Gastrocnemius medialis (tissue), 4 donors: Measurements from ENCODE around the gene CELSR2. TPM values are rescaled to one million over a fixed set of nuclear protein-coding genes. Genes with fewer than 3 reads are reported as not detected.

ENCODE experiments used
- ATAC-seq, 2 donors: fragments of 150-250 bp; one replicate each; pipeline ENCODE4 v1.9.1; 2016
- DNase-seq, 2 donors: peaks; one replicate each; pipeline ENCODE4 v3.0.0-alpha.2; 2019
- H3K27ac ChIP-seq, 4 donors: fragments of 200-600 bp; sonication (generic); 1 replicate in 1 of 4; 2 replicates in 3 of 4; pipeline ENCODE4 v1.5.1; 2016 to 2018; ENCODE audit warnings: mild to moderate bottlenecking in 2 of 4, moderate library complexity in 1 of 4
- H3K27me3 ChIP-seq, 3 donors: fragments of 200-600 bp; sonication (generic) in 2 of 3; 1 replicate in 1 of 3; 2 replicates in 2 of 3; pipeline versions ENCODE4 v1.5.1 to v1.6.0; 2016 to 2019; ENCODE audit warnings: mild to moderate bottlenecking in 1 of 3, moderate library complexity in 1 of 3
- H3K36me3 ChIP-seq, 2 donors: fragments of 200-600 bp; sonication (generic) in 1 of 2; one replicate each; pipeline ENCODE4 v1.5.1; 2017 to 2018
- H3K4me1 ChIP-seq, 2 donors: fragments of 200-600 bp; sonication (generic) in 1 of 2; one replicate each; pipeline ENCODE4 v1.5.1; 2016 to 2017; ENCODE audit warnings: mild to moderate bottlenecking in 2 of 2
- H3K4me3 ChIP-seq, 4 donors: fragments of 200-600 bp; sonication (generic) in 3 of 4; 1 replicate in 1 of 4; 2 replicates in 3 of 4; pipeline ENCODE4 v1.5.1; 2016 to 2019; ENCODE audit warnings: mild to moderate bottlenecking in 2 of 4
- H3K9me3 ChIP-seq, 3 donors: fragments of 200-600 bp; sonication (generic) in 2 of 3; 1 replicate in 1 of 3; 2 replicates in 2 of 3; pipeline ENCODE4 v1.5.1; 2016 to 2019
- POLR2A ChIP-seq, 2 donors: fragments of 450-650 bp; IDR thresholded peaks; one replicate each; pipeline ENCODE4 v1.6.1; 2017; ENCODE audit warnings: antibody characterized with exemption in 2 of 2, mild to moderate bottlenecking in 2 of 2, moderate library complexity in 2 of 2
- in situ Hi-C, 4 donors: fragments of 200-750 bp; cut with MboI; loops; one replicate each; pipeline versions ENCODE4 v1.15.0 to v1.8.0; 2017; ENCODE audit warnings: low sequenced_read_pairs in 4 of 4
- intact Hi-C: fragments of 100-400 bp; cut with DNase I; formaldehyde crosslinking; loops from one replicate; pipeline ENCODE4 v1.15.1; 2023; ENCODE audit warnings: low total_unique reads
- total RNA-seq, 4 donors: library from RNA; depleted of rRNA; stranded (reverse); fragments of >200 nt; gene quantifications; one replicate each; pipeline versions ENCODE4 v1.1.0 to v1.2.3, GENCODE V29; 2016
- TF ChIP-seq, protein P1 (sequence below), 5 experiments: fragments of 450-650 bp in 3 of 5; fragments of 200-600 bp in 2 of 5; sonication (generic) in 2 of 5; IDR thresholded peaks in 4 of 5; conservative IDR thresholded peaks in 1 of 5; 1 replicate in 4 of 5; 2 replicates in 1 of 5; pipeline ENCODE4 v1.5.1; 2016 to 2019; ENCODE audit warnings: antibody characterized with exemption in 5 of 5, mild to moderate bottlenecking in 3 of 5, moderate library complexity in 3 of 5

Gene CELSR2
- total RNA-seq, 4 donors from 2014 or later: 5.8 to 12.5 (median 7.9) TPM

DNA sequence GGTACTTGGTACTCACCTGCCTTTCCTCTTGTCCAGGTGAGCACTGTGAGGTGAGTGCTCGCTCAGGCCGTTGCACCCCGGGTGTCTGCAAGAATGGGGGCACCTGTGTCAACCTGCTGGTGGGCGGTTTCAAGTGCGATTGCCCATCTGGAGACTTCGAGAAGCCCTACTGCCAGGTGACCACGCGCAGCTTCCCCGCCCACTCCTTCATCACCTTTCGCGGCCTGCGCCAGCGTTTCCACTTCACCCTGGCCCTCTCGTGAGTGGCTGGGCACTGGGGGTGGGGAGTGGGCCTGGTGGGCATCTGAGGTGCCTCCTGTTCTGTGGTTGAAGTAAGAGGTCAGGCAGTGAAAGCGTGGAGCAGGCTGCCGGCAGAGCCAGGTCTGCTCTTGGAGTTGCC, 11.7 kb downstream of the CELSR2 start:
- in situ Hi-C loops (loop anchor here in 1 of 4 donors (10.0 kb wide), 1 partner anchor 144 kb away; no protein-coding TSS in a partner anchor), intact Hi-C loops (no loop called here)
- DNase-seq (no peak), ATAC-seq (no peak)
- no peak overlapping the region for H3K27ac ChIP-seq
- no peaks in the 10 kb centered on the region for H3K27me3 ChIP-seq
- no peak overlapping the region for H3K4me3 ChIP-seq
- TF ChIP-seq POLR2A (IDR thresholded peaks at IDR 0.05): no peak
- TF ChIP-seq, protein P1, sequence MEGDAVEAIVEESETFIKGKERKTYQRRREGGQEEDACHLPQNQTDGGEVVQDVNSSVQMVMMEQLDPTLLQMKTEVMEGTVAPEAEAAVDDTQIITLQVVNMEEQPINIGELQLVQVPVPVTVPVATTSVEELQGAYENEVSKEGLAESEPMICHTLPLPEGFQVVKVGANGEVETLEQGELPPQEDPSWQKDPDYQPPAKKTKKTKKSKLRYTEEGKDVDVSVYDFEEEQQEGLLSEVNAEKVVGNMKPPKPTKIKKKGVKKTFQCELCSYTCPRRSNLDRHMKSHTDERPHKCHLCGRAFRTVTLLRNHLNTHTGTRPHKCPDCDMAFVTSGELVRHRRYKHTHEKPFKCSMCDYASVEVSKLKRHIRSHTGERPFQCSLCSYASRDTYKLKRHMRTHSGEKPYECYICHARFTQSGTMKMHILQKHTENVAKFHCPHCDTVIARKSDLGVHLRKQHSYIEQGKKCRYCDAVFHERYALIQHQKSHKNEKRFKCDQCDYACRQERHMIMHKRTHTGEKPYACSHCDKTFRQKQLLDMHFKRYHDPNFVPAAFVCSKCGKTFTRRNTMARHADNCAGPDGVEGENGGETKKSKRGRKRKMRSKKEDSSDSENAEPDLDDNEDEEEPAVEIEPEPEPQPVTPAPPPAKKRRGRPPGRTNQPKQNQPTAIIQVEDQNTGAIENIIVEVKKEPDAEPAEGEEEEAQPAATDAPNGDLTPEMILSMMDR (IDR thresholded peaks at IDR 0.05 in 4 of 5, conservative IDR thresholded peaks at IDR 0.05 in 1 of 5): no peak
- H3K4me1 ChIP-seq: no peaks in the 10 kb centered on the region
- H3K9me3 ChIP-seq: no peaks in the 10 kb centered on the region
- H3K36me3 ChIP-seq: no peaks in the 10 kb centered on the region

DNA sequence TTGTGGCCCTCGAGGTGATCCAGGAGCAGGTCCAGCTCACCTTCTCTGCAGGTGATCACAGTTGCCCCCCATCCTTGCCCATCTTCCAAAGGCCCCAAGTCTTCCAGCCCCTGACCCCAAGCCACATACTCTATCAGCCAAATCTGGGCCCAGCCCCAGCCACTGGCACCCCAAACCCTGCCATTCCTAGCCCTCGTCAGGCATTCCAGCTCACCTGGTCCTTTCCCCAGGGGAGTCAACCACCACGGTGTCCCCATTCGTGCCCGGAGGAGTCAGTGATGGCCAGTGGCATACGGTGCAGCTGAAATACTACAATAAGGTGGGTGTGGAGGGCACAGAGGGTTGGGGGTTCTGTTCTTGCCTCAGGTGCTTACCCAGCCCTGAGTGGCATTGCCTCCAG, 12.2 kb downstream of the CELSR2 start:
- DNase-seq (no peak), ATAC-seq (no peak)
- in situ Hi-C loops (loop anchor here in 1 of 4 donors (10.0 kb wide), 1 partner anchor 143 kb away; no protein-coding TSS in a partner anchor), intact Hi-C loops (no loop called here)
- no peaks in the 10 kb centered on the region for H3K4me1 ChIP-seq
- H3K9me3 ChIP-seq: no peaks in the 10 kb centered on the region
- TF ChIP-seq, protein P1 (IDR thresholded peaks at IDR 0.05 in 4 of 5, conservative IDR thresholded peaks at IDR 0.05 in 1 of 5): no peak
- TF ChIP-seq POLR2A (IDR thresholded peaks at IDR 0.05): no peak
- H3K27me3 ChIP-seq: no peaks in the 10 kb centered on the region
- H3K36me3 ChIP-seq: no peaks in the 10 kb centered on the region
- H3K4me3 ChIP-seq: no peak overlapping the region
- H3K27ac ChIP-seq: no peak overlapping the region

DNA sequence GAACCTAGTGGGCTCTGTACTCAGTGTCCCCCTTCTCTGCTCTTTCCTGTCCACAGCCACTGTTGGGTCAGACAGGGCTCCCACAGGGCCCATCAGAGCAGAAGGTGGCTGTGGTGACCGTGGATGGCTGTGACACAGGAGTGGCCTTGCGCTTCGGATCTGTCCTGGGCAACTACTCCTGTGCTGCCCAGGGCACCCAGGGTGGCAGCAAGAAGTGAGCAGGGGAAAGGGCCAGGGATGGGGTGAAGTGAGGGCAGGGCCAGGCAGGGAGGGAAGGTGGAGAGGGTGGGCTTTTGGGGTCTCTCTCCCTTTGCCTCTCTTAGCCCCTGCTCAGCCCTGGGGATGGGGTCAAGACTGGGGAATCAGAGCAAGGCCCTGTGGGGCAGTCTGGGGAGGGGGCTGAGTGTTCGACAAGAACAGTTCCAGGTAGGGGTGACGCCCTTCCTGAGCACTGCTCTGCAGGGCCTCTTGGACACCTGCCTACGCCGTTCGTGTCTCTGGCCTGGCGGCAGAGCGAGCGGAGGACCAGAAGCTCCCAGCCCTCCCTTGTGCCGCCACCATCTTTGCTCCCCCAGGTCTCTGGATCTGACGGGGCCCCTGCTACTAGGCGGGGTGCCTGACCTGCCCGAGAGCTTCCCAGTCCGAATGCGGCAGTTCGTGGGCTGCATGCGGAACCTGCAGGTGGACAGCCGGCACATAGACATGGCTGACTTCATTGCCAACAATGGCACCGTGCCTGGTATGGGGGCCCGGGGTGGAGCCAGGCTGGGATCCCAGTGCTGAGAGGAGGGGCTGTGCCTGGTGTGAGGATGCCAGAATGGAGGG, 13.1 kb downstream of the CELSR2 start:
- Histone ChIP-seq H3K4me3 (no peak overlapping the region), H3K36me3 (no peaks in the 10 kb centered on the region), H3K27me3 (no peaks in the 10 kb centered on the region), H3K9me3 (no peaks in the 10 kb centered on the region), H3K27ac (no peak overlapping the region), H3K4me1 (no peaks in the 10 kb centered on the region)
- DNase-seq (no peak), ATAC-seq (no peak)
- no peak for TF ChIP-seq POLR2A (IDR thresholded peaks at IDR 0.05)
- TF ChIP-seq, protein P1 (IDR thresholded peaks at IDR 0.05 in 4 of 5, conservative IDR thresholded peaks at IDR 0.05 in 1 of 5): no peak
- intact Hi-C loops: loop anchor here (1.0 kb wide), 3 partner anchors 61 to 270 kb away; no protein-coding TSS in a partner anchor
- in situ Hi-C loops: loop anchor here in 1 of 4 donors (10.0 kb wide), 1 partner anchor 142 kb away; no protein-coding TSS in a partner anchor

DNA sequence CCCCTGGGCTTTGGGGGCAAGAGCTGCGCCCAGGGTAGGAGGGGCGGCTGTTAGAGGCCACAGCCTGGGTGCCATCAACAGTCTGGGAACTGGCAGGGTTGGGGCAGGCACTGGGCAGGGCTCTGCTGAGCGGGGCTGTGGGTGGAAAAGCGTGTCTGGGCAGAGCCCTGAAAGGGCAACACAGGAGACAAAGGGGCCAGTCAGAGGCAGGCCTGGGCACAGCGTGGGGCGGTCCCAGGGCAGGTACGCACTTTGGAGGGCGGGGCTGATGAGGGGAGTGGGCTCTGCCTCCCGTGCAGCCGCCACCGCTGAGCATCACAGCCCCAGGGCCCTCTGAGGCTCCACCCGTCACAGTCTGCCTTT, 13.9 kb downstream of the CELSR2 start:
- DNase-seq (no peak), ATAC-seq (no peak)
- TF ChIP-seq, protein P1 (IDR thresholded peaks at IDR 0.05 in 4 of 5, conservative IDR thresholded peaks at IDR 0.05 in 1 of 5): no peak
- TF ChIP-seq POLR2A (IDR thresholded peaks at IDR 0.05): no peak
- no peak overlapping the region for H3K27ac ChIP-seq
- in situ Hi-C loops (loop anchor here in 1 of 4 donors (10.0 kb wide), 1 partner anchor 142 kb away; no protein-coding TSS in a partner anchor), intact Hi-C loops (loop anchor here (1.0 kb wide), 3 partner anchors 62 to 269 kb away; no protein-coding TSS in a partner anchor)
- H3K4me3 ChIP-seq: no peak overlapping the region
- H3K9me3 ChIP-seq: no peaks in the 10 kb centered on the region
- no peaks in the 10 kb centered on the region for H3K27me3 ChIP-seq
- H3K36me3 ChIP-seq: no peaks in the 10 kb centered on the region
- no peaks in the 10 kb centered on the region for H3K4me1 ChIP-seq
